A549 treated with dexamethasone at 1 μM for 4 hours (cell line): Measurements from ENCODE around the gene EID2B. TPM values are rescaled to one million over a fixed set of nuclear protein-coding genes. Genes with fewer than 3 reads are reported as not detected.

Experiments
- total RNA-seq: library from RNA; stranded (reverse); fragments of 200-300 nt; extraction: Qiagen RNA extraction; gene quantifications from 5 replicates; pipeline ENCODE4 v1.2.3, GENCODE V29; 2022

Gene EID2B, protein sequence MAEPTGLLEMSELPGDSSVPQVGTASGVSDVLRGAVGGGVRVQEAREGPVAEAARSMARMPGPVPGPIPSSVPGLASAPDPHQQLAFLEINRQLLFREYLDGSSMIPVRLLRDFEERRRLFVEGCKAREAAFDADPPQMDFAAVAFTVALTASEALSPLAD
- 5.8 to 7.8 TPM (median 7.2 TPM) in 5 replicates for total RNA-seq

DNA sequence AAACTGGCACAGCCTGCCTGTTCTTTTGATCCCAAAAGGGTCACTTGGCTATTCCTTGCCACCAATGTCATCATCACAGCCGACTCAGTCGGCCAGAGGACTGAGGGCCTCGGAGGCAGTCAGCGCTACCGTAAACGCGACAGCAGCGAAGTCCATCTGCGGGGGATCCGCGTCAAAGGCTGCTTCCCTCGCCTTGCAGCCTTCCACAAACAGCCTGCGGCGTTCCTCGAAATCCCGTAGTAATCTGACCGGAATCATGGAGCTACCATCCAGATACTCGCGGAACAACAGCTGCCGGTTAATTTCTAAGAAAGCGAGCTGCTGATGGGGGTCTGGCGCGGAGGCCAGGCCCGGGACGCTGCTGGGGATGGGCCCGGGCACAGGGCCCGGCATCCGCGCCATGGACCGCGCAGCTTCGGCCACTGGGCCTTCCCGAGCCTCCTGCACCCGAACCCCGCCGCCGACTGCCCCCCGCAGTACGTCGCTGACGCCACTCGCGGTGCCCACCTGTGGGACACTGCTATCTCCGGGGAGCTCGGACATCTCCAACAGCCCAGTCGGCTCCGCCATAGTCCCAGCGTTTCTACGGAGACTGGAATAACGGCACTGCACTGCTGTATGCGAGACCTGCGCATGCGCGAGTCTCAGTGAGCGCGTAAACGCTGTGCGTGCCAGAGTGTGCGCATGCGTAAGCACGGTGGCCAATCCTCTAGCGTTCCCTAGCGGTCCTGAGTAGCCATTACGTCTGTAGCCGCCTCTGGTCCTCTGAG, at the start of gene EID2B:
Gene EID2B, minus strand, starts transcription at position 620 of the 770 bp plus-strand sequence. Its CDS starts 50 bp downstream, at position 570.

DNA sequence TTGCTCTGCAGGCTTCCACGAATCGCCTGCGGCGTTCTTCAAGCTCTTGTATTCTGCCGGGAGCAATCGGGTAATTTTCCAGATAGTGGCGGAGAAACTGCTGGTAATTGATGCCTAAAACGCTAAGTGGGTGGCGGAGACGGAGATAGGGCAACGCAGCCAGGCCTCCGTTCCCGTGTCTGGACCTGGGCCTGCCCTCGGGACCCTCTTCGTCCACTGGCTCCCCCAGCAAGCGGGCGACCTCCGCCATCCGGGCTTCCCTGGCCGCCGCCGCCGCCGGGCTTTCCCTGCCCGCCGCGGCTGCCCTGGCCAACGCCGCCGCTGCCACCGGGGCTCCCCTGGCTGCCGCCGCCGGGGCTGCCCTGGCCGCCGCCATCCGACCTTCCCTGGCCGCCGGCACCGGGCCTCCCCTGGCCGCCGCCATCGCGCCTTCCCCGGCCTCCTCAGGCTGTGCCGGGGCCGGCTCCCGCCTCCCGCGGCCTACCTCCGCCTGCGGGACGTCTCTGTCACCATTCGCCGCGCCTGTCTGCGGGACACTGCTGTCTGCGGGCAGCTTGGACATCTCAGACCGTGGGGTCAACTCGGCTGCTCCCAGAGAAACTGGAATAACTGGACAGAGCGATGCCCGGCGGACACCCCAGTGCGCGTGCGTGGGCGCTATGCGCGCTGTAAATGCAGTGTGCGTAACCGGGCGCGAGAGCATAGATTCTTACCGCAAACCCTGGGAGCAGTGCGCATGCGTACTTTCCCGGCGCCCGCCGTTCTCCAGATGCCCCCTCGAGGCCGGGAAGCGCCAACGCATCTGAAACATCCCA, 7.1 kb upstream of the EID2B start, which contains the start of gene EID2:
Gene EID2, minus strand, starts transcription at position 644 of the 815 bp plus-strand sequence. Its CDS starts 82 bp downstream, at position 562.

DNA sequence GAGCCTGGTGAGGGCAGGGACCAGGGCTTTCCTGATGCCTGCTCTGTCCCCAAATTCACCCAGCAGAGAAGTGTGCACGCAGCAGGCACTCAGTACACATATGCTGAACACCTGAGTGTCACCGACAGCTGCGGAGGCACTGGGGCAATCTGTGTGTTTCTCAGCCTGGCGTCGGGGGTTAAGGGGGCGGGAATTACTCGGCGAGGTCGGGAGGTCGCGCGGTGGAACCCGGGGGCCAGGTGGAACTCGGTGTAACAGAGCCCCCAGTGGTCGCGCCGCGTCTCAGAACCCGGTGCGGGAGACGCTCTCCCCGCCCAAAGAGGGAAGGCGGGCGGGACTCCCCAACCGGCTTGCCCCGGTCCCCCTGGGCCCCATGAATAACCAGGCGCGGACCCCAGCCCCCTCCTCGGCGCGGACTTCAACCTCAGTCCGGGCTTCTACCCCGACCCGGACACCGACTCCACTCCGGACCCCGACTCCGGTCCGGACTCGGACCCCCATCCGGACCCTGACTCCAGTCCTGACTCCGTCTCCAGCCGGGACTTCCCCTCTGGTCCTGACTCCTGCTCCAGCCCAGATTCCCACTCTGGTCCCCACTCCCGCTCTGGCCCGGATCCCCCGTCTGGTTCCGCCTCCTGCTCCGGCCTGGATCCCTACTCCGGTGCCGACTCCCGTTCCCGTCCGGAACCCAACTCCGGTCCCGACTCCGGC, 17.7 kb downstream of the EID2B start, which contains the start of gene SELENOV:
Gene SELENOV, plus strand, starts transcription at position 300 of the 711 bp plus-strand sequence. Its CDS starts 74 bp downstream, at position 374.

DNA sequence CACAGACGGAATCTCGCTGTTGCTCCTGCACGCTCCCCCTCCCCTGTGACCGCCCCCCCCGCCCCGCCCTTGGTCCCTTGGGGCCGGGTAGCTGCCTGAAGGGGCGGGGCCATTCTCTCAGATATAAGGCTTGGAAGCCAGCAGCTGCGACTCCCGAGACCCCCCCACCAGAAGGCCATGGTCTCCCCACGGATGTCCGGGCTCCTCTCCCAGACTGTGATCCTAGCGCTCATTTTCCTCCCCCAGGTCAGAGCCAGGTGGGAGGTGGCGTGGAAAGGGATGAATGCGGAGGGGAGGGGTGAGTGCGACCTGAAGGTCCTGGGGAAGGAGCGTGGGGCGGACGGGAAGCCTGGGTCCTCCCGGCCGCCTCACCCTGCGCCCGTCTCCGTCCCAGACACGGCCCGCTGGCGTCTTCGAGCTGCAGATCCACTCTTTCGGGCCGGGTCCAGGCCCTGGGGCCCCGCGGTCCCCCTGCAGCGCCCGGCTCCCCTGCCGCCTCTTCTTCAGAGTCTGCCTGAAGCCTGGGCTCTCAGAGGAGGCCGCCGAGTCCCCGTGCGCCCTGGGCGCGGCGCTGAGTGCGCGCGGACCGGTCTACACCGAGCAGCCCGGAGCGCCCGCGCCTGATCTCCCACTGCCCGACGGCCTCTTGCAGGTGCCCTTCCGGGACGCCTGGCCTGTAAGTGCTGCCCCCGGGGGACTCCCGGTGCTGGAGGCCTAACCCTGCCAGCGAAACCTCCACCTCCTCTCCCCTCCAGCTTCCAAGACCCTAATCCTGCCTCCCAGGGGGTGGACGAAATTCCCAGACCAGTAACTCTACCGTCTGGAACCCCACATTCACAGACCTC, 33.6 kb downstream of the EID2B start, which contains the start of gene DLL3:
Gene DLL3, plus strand, starts transcription at position 150 of the 845 bp plus-strand sequence. Its CDS starts 28 bp downstream, at position 178.

Other genes starting within 250 kb of the EID2B start
- 0.16 to 0.26 TPM in 2 of 5 replicates, not detected in the others for gene IFNL1, start 236.4 kb downstream of the EID2B start, total RNA-seq
- 6.3 to 10.8 TPM (median 9.6 TPM) in 5 replicates for gene LRFN1, start 212.0 kb downstream of the EID2B start, total RNA-seq
- gene GMFG, start 196.8 kb downstream of the EID2B start, total RNA-seq, result 0.31 TPM in 1 of 5 replicates, not detected in the others
- gene SAMD4B, start 190.4 kb downstream of the EID2B start, total RNA-seq, result 101 to 193 TPM (median 189 TPM) in 5 replicates
- gene PAF1, start 141.7 kb downstream of the EID2B start, total RNA-seq, result 70.3 to 88.0 TPM (median 86.0 TPM) in 5 replicates
- 66.9 to 81.5 TPM (median 79.2 TPM) in 5 replicates for gene MED29, start 141.5 kb downstream of the EID2B start, total RNA-seq
- gene ZFP36, start 126.0 kb downstream of the EID2B start, total RNA-seq, result 195 to 324 TPM (median 282 TPM) in 5 replicates
- 60.4 to 147 TPM (median 118 TPM) in 5 replicates for gene PLEKHG2, start 120.2 kb downstream of the EID2B start, total RNA-seq
- 6,292 to 6,945 TPM (median 6,439 TPM) in 5 replicates for gene RPS16, start 96.9 kb downstream of the EID2B start, total RNA-seq
- gene SUPT5H, start 87.3 kb downstream of the EID2B start, total RNA-seq, result 141 to 199 TPM (median 189 TPM) in 5 replicates
- gene TIMM50, start 52.0 kb downstream of the EID2B start, total RNA-seq, result 175 to 234 TPM (median 221 TPM) in 5 replicates
- 7.2 to 9.6 TPM (median 9.0 TPM) in 5 replicates for gene DLL3, start 33.9 kb downstream of the EID2B start, total RNA-seq
- 0.05 TPM in 1 of 5 replicates, not detected in the others for gene SELENOV, start 17.7 kb downstream of the EID2B start, total RNA-seq
- 35.1 to 39.3 TPM (median 35.6 TPM) in 5 replicates for gene EID2, start 7.3 kb upstream of the EID2B start, total RNA-seq
- gene LGALS13, start 69.7 kb upstream of the EID2B start, total RNA-seq, result not detected in 5 replicates
- gene LGALS16, start 123.1 kb upstream of the EID2B start, total RNA-seq, result not detected in 5 replicates
- gene LGALS14, start 171.6 kb upstream of the EID2B start, total RNA-seq, result not detected in 5 replicates
- gene CLC, start 205.2 kb upstream of the EID2B start, total RNA-seq, result not detected in 5 replicates
- gene LEUTX, start 246.0 kb upstream of the EID2B start, total RNA-seq, result not detected in 5 replicates